IPS DF 6.9 (cell line): ENCODE measurements around the gene CXorf66.
"Not testable (repeated sequence)": the region's sequence is repeated elsewhere in the genome, so short reads cannot be mapped to it uniquely, and the experiment has no call there.

Experiments used
- DNase-seq: peaks from one replicate; pipeline ENCODE4 v3.0.0-alpha.2; 2013; ENCODE audit warnings: low read depth, low spot score
- H3K27ac ChIP-seq: one replicate; pipeline ENCODE4 v1.5.1; 2013; ENCODE audit warnings: low read length, control low read depth
- H3K27me3 ChIP-seq: 2 replicates; pipeline ENCODE4 v1.6.1; 2013; ENCODE audit warnings: mild to moderate bottlenecking, low read length; ENCODE audit not compliant: control insufficient read depth, insufficient read depth
- H3K36me3 ChIP-seq: 2 replicates; pipeline ENCODE4 v1.6.1; 2013; ENCODE audit warnings: low read length; ENCODE audit not compliant: control insufficient read depth, insufficient read depth
- H3K4me1 ChIP-seq: 2 replicates; pipeline ENCODE4 v1.6.1; 2013; ENCODE audit warnings: low read length; ENCODE audit not compliant: control insufficient read depth, insufficient read depth
- H3K4me3 ChIP-seq: 2 replicates; pipeline ENCODE4 v1.5.1; 2013; ENCODE audit warnings: mild to moderate bottlenecking, low read length
- H3K9me3 ChIP-seq: 2 replicates; pipeline ENCODE4 v1.6.1; 2013; ENCODE audit warnings: low read length, inconsistent platforms; ENCODE audit not compliant: control insufficient read depth, insufficient read depth
- WGBS: extraction: QIAGEN DNeasy Blood & Tissue Kit; methylation state at CpG from one replicate; pipeline ENCODE4 v1.1.7; 2013; ENCODE audit warnings: mixed read lengths, missing lambda C conversion rate; ENCODE audit not compliant: insufficient read length, insufficient coverage; 5-methylcytosine and 5-hydroxymethylcytosine counted together

The CXorf66 gene

DNA sequence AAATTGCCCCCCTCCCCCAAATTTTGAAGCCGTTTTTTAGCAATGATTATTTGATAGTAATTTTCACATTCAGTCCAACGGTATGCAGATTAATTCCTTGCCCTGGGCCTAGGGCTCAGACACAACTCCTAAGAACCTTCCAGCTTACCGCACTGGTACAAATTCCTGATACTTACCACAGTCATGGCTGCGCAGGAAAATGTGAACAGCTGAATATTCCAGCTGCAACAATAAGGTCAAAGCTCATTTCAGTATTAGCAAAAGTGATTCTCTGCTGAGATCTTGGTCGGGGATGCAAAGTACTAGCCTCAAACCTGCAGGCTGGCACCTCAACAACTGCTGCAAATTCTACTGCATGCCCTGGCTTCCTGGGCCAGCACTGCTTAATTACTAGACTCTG, 35.4 kb downstream of the CXorf66 start:
- DNase-seq: no peak
- H3K27me3 ChIP-seq: no peaks in the 10 kb centered on the region
- H3K9me3 ChIP-seq: no peaks in the 10 kb centered on the region
- H3K36me3 ChIP-seq: no peaks in the 10 kb centered on the region
- H3K27ac ChIP-seq: no peak overlapping the region
- no peaks in the 10 kb centered on the region for H3K4me1 ChIP-seq
- H3K4me3 ChIP-seq: no peak overlapping the region
- no CpG with 5 or more reads among the region's 5 CpGs for WGBS

- WGBS: no CpG with 5 or more reads among the region's 6 CpGs
- H3K4me1 ChIP-seq: no peaks in the 10 kb centered on the region
- no peaks in the 10 kb centered on the region for H3K27me3 ChIP-seq
- H3K9me3 ChIP-seq: no peaks in the 10 kb centered on the region
- H3K4me3 ChIP-seq: no peak overlapping the region
- no peak for DNase-seq
- no peaks in the 10 kb centered on the region for H3K36me3 ChIP-seq
- H3K27ac ChIP-seq: no peak overlapping the region
Measured at GRCh38 chrX:139924696-139925095, 40.6 kb downstream of the CXorf66 start.

DNA sequence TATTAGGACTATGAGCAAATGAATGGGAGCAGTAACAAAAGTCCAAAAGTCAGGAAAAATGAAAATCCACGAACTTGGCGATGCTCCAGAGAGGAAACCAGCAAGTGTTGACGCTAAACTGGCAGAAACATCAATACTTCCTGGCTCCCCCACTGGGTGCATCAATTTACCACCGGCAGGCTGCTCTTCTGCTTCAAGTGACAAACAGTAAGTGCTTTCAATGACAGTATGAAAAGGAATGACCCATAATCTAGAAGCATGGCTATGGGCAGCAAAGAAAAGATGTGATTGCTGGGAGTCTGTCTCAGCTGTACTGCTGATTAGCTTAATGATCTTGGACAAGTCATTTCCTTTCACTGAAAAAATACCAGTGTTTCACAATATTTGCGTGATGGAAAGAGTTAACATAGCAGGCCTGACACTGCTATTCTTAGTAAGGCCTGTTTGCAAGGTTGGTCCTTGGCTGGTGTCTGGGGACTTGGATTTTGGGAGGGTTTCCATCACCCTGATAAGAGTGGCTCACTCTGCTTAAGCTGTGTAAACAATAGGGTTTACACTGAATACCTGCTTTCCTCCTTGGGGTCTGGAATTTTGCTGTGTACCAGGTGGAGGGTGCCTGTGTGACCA, 41.1 kb downstream of the CXorf66 start:
- no peaks in the 10 kb centered on the region for H3K36me3 ChIP-seq
- H3K27ac ChIP-seq: no peak overlapping the region
- H3K4me1 ChIP-seq: no peaks in the 10 kb centered on the region
- no peaks in the 10 kb centered on the region for H3K27me3 ChIP-seq
- WGBS: no CpG with 5 or more reads among the region's 5 CpGs
- no peaks in the 10 kb centered on the region for H3K9me3 ChIP-seq
- no peak overlapping the region for H3K4me3 ChIP-seq
- no peak for DNase-seq

DNA sequence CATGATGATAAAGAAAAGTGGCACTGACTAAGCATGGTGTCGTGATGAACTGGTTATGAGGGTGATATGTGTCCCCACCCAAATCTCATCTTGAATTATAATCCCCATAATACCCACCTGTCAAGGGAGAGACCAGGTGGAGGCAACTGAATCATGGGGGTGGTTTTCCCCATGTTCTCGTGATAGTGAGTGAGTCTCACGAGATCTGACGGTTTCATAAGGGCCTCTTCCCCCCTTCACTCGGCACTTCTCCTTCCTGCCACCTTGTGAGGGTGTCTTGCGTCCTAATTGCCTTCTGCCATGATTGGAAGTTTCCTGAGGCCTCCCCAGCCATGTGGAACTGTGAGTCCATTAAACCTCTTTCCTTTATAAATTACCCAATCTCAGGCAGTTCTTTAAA, 44.2 kb downstream of the CXorf66 start:
- H3K27me3 ChIP-seq, H3K27ac ChIP-seq, DNase-seq, H3K4me3 ChIP-seq, H3K9me3 ChIP-seq, H3K36me3 ChIP-seq, H3K4me1 ChIP-seq: not testable (repeated sequence)
- no CpG with 5 or more reads among the region's 6 CpGs for WGBS

GRCh38 chrX:139920316-139920715, 45.0 kb downstream of the CXorf66 start:
- WGBS: no CpG with 5 or more reads among the region's 1 CpG
- DNase-seq: no peak
- H3K36me3 ChIP-seq: no peaks in the 10 kb centered on the region
- no peaks in the 10 kb centered on the region for H3K4me1 ChIP-seq
- no peaks in the 10 kb centered on the region for H3K27me3 ChIP-seq
- H3K27ac ChIP-seq: no peak overlapping the region
- no peak overlapping the region for H3K4me3 ChIP-seq
- no peaks in the 10 kb centered on the region for H3K9me3 ChIP-seq

DNA sequence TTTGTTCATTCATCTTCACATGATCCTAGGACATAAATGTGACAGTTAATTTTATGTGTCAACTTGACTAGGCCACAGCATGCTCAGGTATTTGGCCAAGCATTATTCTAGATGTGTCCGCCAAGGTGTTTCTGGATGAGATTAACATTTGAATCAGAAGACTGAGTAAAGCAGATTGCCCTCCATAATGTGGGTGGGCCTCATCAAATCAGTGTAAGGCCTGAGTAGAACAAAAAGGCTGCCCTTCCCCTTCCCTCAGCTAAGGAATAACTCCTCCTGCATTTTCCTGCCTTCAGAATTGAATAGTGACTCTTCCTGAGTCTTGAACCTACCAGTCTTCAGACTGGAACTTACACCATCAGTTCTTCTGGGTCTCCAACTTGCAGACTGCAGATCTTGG, 50.9 kb downstream of the CXorf66 start:
- Histone ChIP-seq H3K27me3 (no peaks in the 10 kb centered on the region), H3K27ac (no peak overlapping the region), H3K4me3 (no peak overlapping the region), H3K9me3 (no peaks in the 10 kb centered on the region), H3K4me1 (no peaks in the 10 kb centered on the region), H3K36me3 (no peaks in the 10 kb centered on the region)
- DNase-seq: no peak
- no CpG with 5 or more reads among the region's 1 CpG for WGBS

DNA sequence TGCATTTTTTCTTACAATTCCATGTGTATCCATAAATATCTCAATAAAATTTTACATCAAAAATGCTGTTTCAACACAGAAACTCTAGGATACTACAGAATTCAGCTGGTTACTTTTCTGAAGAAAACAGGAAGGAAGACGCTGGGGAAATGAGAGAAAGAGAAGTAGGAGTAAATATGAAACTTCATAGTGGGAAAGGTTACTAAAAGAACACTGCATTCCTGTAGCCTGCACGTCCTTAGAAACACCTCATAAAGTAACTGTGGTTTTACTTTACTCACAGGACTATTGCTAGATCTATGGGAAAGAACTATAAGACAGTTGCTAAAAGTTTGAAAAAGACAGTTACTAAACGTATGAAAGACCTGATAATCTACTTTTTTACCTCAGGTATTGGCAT, 55.6 kb downstream of the CXorf66 start:
- Histone ChIP-seq H3K36me3 (no peaks in the 10 kb centered on the region), H3K27me3 (no peaks in the 10 kb centered on the region), H3K27ac (no peak overlapping the region), H3K9me3 (no peaks in the 10 kb centered on the region), H3K4me1 (no peaks in the 10 kb centered on the region), H3K4me3 (no peak overlapping the region)
- DNase-seq: no peak
- no CpG with 5 or more reads among the region's 3 CpGs for WGBS

- H3K9me3 ChIP-seq: no peaks in the 10 kb centered on the region
- no CpG with 5 or more reads among the region's 3 CpGs for WGBS
- no peaks in the 10 kb centered on the region for H3K27me3 ChIP-seq
Measured at GRCh38 chrX:139907078-139907477, 58.2 kb downstream of the CXorf66 start.

GRCh38 chrX:139905743-139906142, 59.6 kb downstream of the CXorf66 start:
- H3K4me3 ChIP-seq: no peak overlapping the region
- DNase-seq: no peak
- no peaks in the 10 kb centered on the region for H3K9me3 ChIP-seq
- WGBS: 100% methylated on average over 1 of the region's 2 CpGs
- H3K36me3 ChIP-seq: no peaks in the 10 kb centered on the region
- no peaks in the 10 kb centered on the region for H3K27me3 ChIP-seq
- H3K4me1 ChIP-seq: no peaks in the 10 kb centered on the region
- H3K27ac ChIP-seq: no peak overlapping the region

More at GRCh38 chrX:139907078-139907477, 58.2 kb downstream of the CXorf66 start:
- Histone ChIP-seq H3K4me1 (no peaks in the 10 kb centered on the region), H3K36me3 (no peaks in the 10 kb centered on the region), H3K27ac (no peak overlapping the region), H3K4me3 (no peak overlapping the region)
- DNase-seq: no peak
